HEK293T (cell line): ENCODE data around the gene UBL4A.

ENCODE experiments used
- BHLHE40 ChIP-seq: fragments of 450-650 bp; IDR thresholded peaks from 2 replicates; pipeline ENCODE4 v1.6.1; 2016; ENCODE audit warnings: mild to moderate bottlenecking, moderate library complexity, borderline replicate concordance
- CTBP1 ChIP-seq: fragments of 450-650 bp; IDR thresholded peaks from 2 replicates; pipeline ENCODE4 v1.6.1; 2016; ENCODE audit warnings: borderline replicate concordance
- ELF4 ChIP-seq: fragments of 450-650 bp; IDR thresholded peaks from 2 replicates; pipeline ENCODE4 v1.6.1; 2017; ENCODE audit warnings: antibody characterized with exemption
- FOXA1 ChIP-seq: fragments of 450-650 bp; IDR thresholded peaks from 2 replicates; pipeline ENCODE4 v1.6.1; 2016; ENCODE audit warnings: mild to moderate bottlenecking
- FOXK2 ChIP-seq: fragments of 450-650 bp; IDR thresholded peaks from 2 replicates; pipeline ENCODE4 v1.6.1; 2016; ENCODE audit warnings: mild to moderate bottlenecking
- FOXM1 ChIP-seq: fragments of 450-650 bp; IDR thresholded peaks from 2 replicates; pipeline ENCODE4 v1.6.1; 2017; ENCODE audit warnings: mild to moderate bottlenecking, borderline replicate concordance
- HDGF ChIP-seq: fragments of 450-650 bp; IDR thresholded peaks from 2 replicates; pipeline ENCODE4 v1.6.1; 2017; ENCODE audit warnings: antibody characterized with exemption, borderline replicate concordance
- L3MBTL2 ChIP-seq: fragments of 450-650 bp; conservative IDR thresholded peaks from 2 replicates; pipeline ENCODE4 v1.6.1; 2016; ENCODE audit warnings: mild to moderate bottlenecking
- LEF1 ChIP-seq: fragments of 450-650 bp; IDR thresholded peaks from 2 replicates; pipeline ENCODE4 v1.6.1; 2017; ENCODE audit warnings: mild to moderate bottlenecking, borderline replicate concordance
- NFRKB ChIP-seq: fragments of 450-650 bp; IDR thresholded peaks from 2 replicates; pipeline ENCODE4 v1.6.1; 2016; ENCODE audit warnings: mild to moderate bottlenecking, moderate library complexity
- SP1 ChIP-seq: fragments of 450-650 bp; IDR thresholded peaks from 2 replicates; pipeline ENCODE4 v1.6.1; 2017
- SUZ12 ChIP-seq: fragments of 450-650 bp; IDR thresholded peaks from 2 replicates; pipeline ENCODE4 v1.6.1; 2016; ENCODE audit warnings: mild to moderate bottlenecking
- TARDBP ChIP-seq: fragments of 450-650 bp; IDR thresholded peaks from 2 replicates; pipeline ENCODE4 v1.6.1; 2016
- ZNF384 ChIP-seq: fragments of 450-650 bp; IDR thresholded peaks from 2 replicates; pipeline ENCODE4 v1.6.1; 2016

DNA sequence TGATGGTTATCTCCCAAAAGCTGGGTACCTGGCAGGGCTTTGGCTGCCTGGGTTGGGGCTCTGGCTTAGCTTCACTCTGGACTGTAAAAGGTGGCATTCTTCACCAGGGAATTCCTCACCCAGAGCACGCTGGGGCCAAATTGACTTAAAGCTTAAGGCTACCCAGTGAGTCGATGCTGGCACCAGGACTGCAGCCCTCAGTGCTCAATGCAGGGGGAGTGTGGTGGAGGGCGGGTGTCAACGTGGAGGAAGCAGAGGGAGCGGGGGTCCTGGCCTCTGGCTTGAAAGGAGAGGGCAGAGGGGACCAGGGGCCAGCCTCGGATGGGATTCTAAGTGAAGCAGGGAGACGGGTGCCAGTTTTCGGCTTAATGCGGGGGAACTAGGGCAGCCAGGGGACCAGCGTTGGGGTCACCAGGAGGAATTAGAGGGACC lies 42.9 kb downstream of the UBL4A start:
- TF ChIP-seq CTBP1, result no peak
- no peak for TF ChIP-seq ZNF384
- TF ChIP-seq SP1, result no peak
- TF ChIP-seq L3MBTL2, result no peak
- TF ChIP-seq LEF1, result no peak
- no peak for TF ChIP-seq FOXM1
- no peak for TF ChIP-seq NFRKB
- TF ChIP-seq SUZ12, result no peak
- no peak for TF ChIP-seq FOXA1
- TF ChIP-seq TARDBP, result no peak
- no peak for TF ChIP-seq ELF4
- TF ChIP-seq FOXK2, result no peak
- no peak for TF ChIP-seq HDGF
- no peak for TF ChIP-seq BHLHE40
